ENCODE measurements around the gene FMN1. TPM values are rescaled to one million over a fixed set of nuclear protein-coding genes. Genes with fewer than 3 reads are reported as not detected.
"Not testable (repeated sequence)": the region's sequence is repeated elsewhere in the genome, so short reads cannot be mapped to it uniquely, and the experiment has no call there.

The FMN1 gene
- total RNA-seq, 2 donors from 2014 or later, result 1.1 to 4.5 TPM

GRCh38 chr15:32856753-32857152 lies 337.8 kb downstream of the FMN1 start:
- Mint-ChIP-seq H3K9me3 (no peaks in the 10 kb centered on the region), H3K36me3 (no peaks in the 10 kb centered on the region), H3K27ac (no peak overlapping the region)
- DNase-seq (ENCODE audit: low spot score in 2 of 2) (no peak), ATAC-seq (no peak)

GRCh38 chr15:32855942-32856341 lies 338.6 kb downstream of the FMN1 start:
- Mint-ChIP-seq H3K9me3 (no peaks in the 10 kb centered on the region), H3K36me3 (no peaks in the 10 kb centered on the region), H3K27ac (no peak overlapping the region)
- no peak for DNase-seq (ENCODE audit: low spot score in 2 of 2)
- ATAC-seq, result no peak

- no peaks in the 10 kb centered on the region for H3K36me3 Mint-ChIP-seq
- ATAC-seq (no peak), DNase-seq (ENCODE audit: low spot score in 2 of 2) (no peak)
- H3K9me3 Mint-ChIP-seq, result no peaks in the 10 kb centered on the region
- H3K27ac Mint-ChIP-seq, result no peak overlapping the region
Observed at GRCh38 chr15:32853592-32853991, 340.9 kb downstream of the FMN1 start.

- no peak for DNase-seq (ENCODE audit: low spot score in 2 of 2)
- ATAC-seq, result no peak
- H3K27ac Mint-ChIP-seq, result no peak overlapping the region
- H3K9me3 Mint-ChIP-seq, result no peaks in the 10 kb centered on the region
- H3K36me3 Mint-ChIP-seq, result peaks cover 0 to 6% of the 10 kb centered on the region in 2 donors
Observed at GRCh38 chr15:32852771-32853170, 341.7 kb downstream of the FMN1 start.

- ATAC-seq (no peak), DNase-seq (ENCODE audit: low spot score in 2 of 2) (no peak)
- H3K36me3 Mint-ChIP-seq, result peaks cover 0 to 6% of the 10 kb centered on the region in 2 donors
- H3K9me3 Mint-ChIP-seq, result no peaks in the 10 kb centered on the region
- no peak overlapping the region for H3K27ac Mint-ChIP-seq
Observed at GRCh38 chr15:32852017-32852416, 342.5 kb downstream of the FMN1 start.

- Mint-ChIP-seq H3K36me3 (peaks cover 0 to 6% of the 10 kb centered on the region in 2 donors), H3K9me3 (no peaks in the 10 kb centered on the region), H3K27ac (no peak overlapping the region)
- ATAC-seq (no peak), DNase-seq (ENCODE audit: low spot score in 2 of 2) (no peak)
Observed at GRCh38 chr15:32851572-32851971, 342.9 kb downstream of the FMN1 start.

GRCh38 chr15:32849769-32850668 lies 344.5 kb downstream of the FMN1 start:
- H3K9me3 Mint-ChIP-seq, result no peaks in the 10 kb centered on the region
- ATAC-seq, result no peak
- no peak for DNase-seq (ENCODE audit: low spot score in 2 of 2)
- no peak overlapping the region for H3K27ac Mint-ChIP-seq
- H3K36me3 Mint-ChIP-seq, result peaks cover 0 to 6% of the 10 kb centered on the region in 2 donors

- DNase-seq (ENCODE audit: low spot score in 2 of 2); ATAC-seq; H3K9me3 Mint-ChIP-seq; H3K36me3 Mint-ChIP-seq; H3K27ac Mint-ChIP-seq: not testable (repeated sequence)
Observed at GRCh38 chr15:32846671-32847070, 347.8 kb downstream of the FMN1 start.

- DNase-seq (ENCODE audit: low spot score in 2 of 2) (no peak), ATAC-seq (no peak)
- no peak overlapping the region for H3K27ac Mint-ChIP-seq
- no peaks in the 10 kb centered on the region for H3K9me3 Mint-ChIP-seq
- peaks cover 0 to 6% of the 10 kb centered on the region in 2 donors for H3K36me3 Mint-ChIP-seq
Observed at GRCh38 chr15:32844118-32844711, 350.3 kb downstream of the FMN1 start.

GRCh38 chr15:32843219-32843815 lies 351.2 kb downstream of the FMN1 start:
- ATAC-seq, result no peak
- Mint-ChIP-seq H3K9me3 (no peaks in the 10 kb centered on the region), H3K36me3 (peaks cover 0 to 4% of the 10 kb centered on the region in 2 donors), H3K27ac (no peak overlapping the region)
- no peak for DNase-seq (ENCODE audit: low spot score in 2 of 2)

GRCh38 chr15:32842081-32842480 lies 352.4 kb downstream of the FMN1 start:
- DNase-seq (ENCODE audit: low spot score in 2 of 2) (no peak), ATAC-seq (no peak)
- H3K36me3 Mint-ChIP-seq, result peaks cover 0 to 7% of the 10 kb centered on the region in 2 donors
- H3K9me3 Mint-ChIP-seq, result no peaks in the 10 kb centered on the region
- H3K27ac Mint-ChIP-seq, result no peak overlapping the region

GRCh38 chr15:32840507-32841245 lies 353.8 kb downstream of the FMN1 start:
- no peaks in the 10 kb centered on the region for H3K9me3 Mint-ChIP-seq
- DNase-seq (ENCODE audit: low spot score in 2 of 2) (no peak), ATAC-seq (no peak)
- H3K27ac Mint-ChIP-seq, result no peak overlapping the region
- peaks cover 0 to 7% of the 10 kb centered on the region in 2 donors for H3K36me3 Mint-ChIP-seq

- H3K36me3 Mint-ChIP-seq, result peaks cover 0 to 7% of the 10 kb centered on the region in 2 donors
- no peaks in the 10 kb centered on the region for H3K9me3 Mint-ChIP-seq
- H3K27ac Mint-ChIP-seq, result no peak overlapping the region
- ATAC-seq (no peak), DNase-seq (ENCODE audit: low spot score in 2 of 2) (no peak)
Observed at GRCh38 chr15:32838820-32839219, 355.7 kb downstream of the FMN1 start.

- DNase-seq (ENCODE audit: low spot score in 2 of 2) (no peak), ATAC-seq (no peak)
- H3K36me3 Mint-ChIP-seq, result peaks cover 0 to 7% of the 10 kb centered on the region in 2 donors
Observed at GRCh38 chr15:32838338-32838737, 356.2 kb downstream of the FMN1 start.

GRCh38 chr15:32837935-32838334 lies 356.6 kb downstream of the FMN1 start:
- DNase-seq (ENCODE audit: low spot score in 2 of 2) (no peak), ATAC-seq (no peak)
- peaks cover 0 to 7% of the 10 kb centered on the region in 2 donors for H3K36me3 Mint-ChIP-seq
- H3K27ac Mint-ChIP-seq, result no peak overlapping the region
- peaks cover 0 to 2% of the 10 kb centered on the region in 2 donors for H3K9me3 Mint-ChIP-seq

More at GRCh38 chr15:32838338-32838737, 356.2 kb downstream of the FMN1 start:
- Mint-ChIP-seq H3K27ac (no peak overlapping the region), H3K9me3 (no peaks in the 10 kb centered on the region)

GRCh38 chr15:32834156-32834555 lies 360.4 kb downstream of the FMN1 start:
- no peak for ATAC-seq
- no peak for DNase-seq (ENCODE audit: low spot score in 2 of 2)
- peaks cover 0 to 7% of the 10 kb centered on the region in 2 donors for H3K36me3 Mint-ChIP-seq
- peaks cover 0 to 5% of the 10 kb centered on the region in 2 donors for H3K9me3 Mint-ChIP-seq
- no peak overlapping the region for H3K27ac Mint-ChIP-seq

All from activated naive CD4-positive, alpha-beta T cell treated with anti-CD3 and anti-CD28 coated beads, Interleukin-2, amount 50 U/mL, for 72 hours (primary cell).